Activated naive CD8-positive, alpha-beta T cell treated with anti-CD3 and anti-CD28 coated beads, Interleukin-2, amount 50 U/mL, for 16 hours (primary cell): ENCODE measurements around the gene RAP1GAP.
"Not testable (repeated sequence)": the region's sequence is repeated elsewhere in the genome, so short reads cannot be mapped to it uniquely, and the experiment has no call there.

Source experiments
- DNase-seq: peaks from one replicate; pipeline ENCODE4 v3.0.0-alpha.2; 2020; ENCODE audit warnings: low read depth, low spot score

Gene RAP1GAP

GRCh38 chr1:21677168-21677567 lies 8.0 kb upstream of the RAP1GAP start:
- DNase-seq = no peak

- DNase-seq = no peak
Measured at GRCh38 chr1:21674957-21675356, 5.8 kb upstream of the RAP1GAP start.

- DNase-seq = not testable (repeated sequence)
Measured at GRCh38 chr1:21673853-21674252, 4.7 kb upstream of the RAP1GAP start.

- DNase-seq = no peak
Measured at GRCh38 chr1:21673277-21673780, 4.2 kb upstream of the RAP1GAP start.

- DNase-seq = no peak
Measured at GRCh38 chr1:21672478-21673276, 3.5 kb upstream of the RAP1GAP start.

DNA sequence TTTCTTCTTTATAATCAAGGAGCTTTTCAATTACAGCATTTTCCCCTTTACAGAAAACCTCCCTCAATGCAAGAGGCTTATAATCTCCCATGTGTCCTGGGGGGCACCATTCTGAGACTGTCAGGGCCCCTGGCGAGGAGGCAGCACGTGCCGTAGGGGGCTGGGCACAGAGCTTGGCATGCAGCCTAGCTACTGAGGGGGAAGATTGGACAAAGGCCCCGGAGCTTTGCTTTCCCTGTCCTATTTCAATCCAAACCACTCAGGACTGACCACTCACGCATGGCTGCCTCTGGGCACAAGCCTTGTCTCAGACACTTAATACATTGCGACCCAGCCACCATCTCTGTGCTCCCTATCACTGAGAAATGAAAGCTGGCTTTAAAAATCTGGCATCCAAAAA lies 2.8 kb upstream of the RAP1GAP start:
- DNase-seq = no peak

GRCh38 chr1:21670956-21671902 lies 2.1 kb upstream of the RAP1GAP start:
- no peak for DNase-seq

GRCh38 chr1:21670059-21670881 lies 1.1 kb upstream of the RAP1GAP start:
- no peak for DNase-seq

DNA sequence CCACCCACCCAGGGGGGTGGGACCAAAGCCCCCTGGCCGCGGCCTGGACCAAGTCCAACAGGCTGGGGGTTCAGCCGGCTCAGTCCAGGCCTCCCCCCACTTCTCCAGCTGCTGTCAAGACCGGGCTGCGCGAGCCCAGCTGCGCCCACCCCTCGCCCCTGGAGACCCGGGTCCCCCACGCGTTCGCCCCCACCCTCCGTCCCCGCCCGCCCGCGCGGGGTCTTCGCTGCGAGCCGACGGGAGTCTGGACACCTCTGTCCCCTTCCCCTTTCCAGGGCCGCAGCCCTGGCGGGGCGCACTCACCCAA lies 253 bp downstream of the RAP1GAP start:
- no peak for DNase-seq

DNA sequence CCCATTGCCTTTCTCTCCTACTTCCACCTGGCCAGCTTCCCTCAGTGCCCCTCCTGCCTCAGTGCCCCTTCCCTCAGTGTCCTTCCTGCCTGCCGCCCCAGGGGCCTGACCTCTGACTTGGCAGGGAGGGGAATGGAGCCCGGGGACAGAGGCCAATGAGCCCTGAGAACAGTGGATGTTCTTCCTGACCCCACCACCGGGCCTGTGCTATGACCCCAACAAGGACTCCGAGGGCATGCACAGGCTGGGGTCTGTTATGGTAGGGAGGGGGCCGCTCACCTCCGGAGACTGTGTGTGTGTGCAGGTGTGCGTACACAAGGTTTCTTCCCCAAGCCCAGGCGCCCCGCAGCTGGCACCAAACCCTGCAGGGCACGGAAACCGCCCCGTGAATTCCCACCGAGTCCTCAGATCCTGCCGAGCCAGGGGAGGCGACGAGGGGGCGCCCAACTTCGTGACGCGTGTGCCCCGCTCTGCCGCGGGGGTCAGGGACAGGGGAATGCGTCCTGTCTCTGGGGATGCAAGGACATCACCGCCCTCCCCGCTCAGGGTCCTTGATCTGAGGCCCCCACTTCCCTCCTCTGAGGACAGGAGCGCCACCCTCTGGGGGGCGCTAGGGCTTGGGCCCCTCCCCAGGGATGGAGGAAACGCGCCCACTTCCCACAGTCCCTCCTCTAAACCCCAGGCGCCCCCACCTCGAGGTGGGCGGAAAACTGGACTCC lies 766 bp downstream of the RAP1GAP start:
- DNase-seq = no peak

GRCh38 chr1:21667348-21668231 lies 1.6 kb downstream of the RAP1GAP start:
- DNase-seq = no peak

DNA sequence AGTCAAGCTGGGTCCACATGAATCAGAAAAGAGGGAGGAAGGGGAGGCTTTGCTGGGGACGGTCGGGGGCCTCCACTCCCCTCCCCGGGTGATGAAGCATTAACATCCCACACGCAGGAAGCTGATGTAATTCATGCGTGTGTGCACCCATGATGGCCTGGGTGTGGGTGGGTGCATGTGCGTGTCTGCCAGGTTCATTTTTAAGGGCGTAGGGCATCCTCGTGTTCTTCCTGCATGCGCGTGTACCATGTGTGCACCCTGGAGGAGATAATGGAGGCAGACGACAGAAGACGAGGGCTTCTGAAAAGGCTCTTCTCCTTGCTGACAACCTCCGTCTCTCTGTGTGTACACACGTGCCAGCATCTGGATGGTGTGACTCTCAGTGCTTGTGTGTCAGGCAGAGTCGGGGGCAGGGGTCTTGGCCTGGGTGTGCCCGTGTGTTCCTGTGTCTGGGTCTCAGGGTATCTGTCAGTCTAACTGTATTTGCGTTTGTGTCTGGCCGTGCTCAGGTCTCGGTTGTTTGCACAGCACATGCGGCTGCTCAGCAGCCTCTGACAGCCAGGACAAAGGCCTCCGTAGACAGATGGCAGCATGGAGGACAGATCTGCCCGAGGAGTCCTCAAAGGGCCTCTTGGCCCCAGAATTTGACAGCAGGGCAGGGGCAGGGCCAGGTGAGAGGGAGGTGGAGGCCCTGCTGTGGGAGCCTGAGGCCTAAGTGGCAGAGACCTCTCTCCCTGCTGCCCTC lies 2.4 kb downstream of the RAP1GAP start:
- DNase-seq = no peak

- no peak for DNase-seq
Measured at GRCh38 chr1:21665711-21666575, 3.2 kb downstream of the RAP1GAP start.

- no peak for DNase-seq
Measured at GRCh38 chr1:21664806-21665588, 4.2 kb downstream of the RAP1GAP start.

- no peak for DNase-seq
Measured at GRCh38 chr1:21663951-21664805, 5.0 kb downstream of the RAP1GAP start.

DNA sequence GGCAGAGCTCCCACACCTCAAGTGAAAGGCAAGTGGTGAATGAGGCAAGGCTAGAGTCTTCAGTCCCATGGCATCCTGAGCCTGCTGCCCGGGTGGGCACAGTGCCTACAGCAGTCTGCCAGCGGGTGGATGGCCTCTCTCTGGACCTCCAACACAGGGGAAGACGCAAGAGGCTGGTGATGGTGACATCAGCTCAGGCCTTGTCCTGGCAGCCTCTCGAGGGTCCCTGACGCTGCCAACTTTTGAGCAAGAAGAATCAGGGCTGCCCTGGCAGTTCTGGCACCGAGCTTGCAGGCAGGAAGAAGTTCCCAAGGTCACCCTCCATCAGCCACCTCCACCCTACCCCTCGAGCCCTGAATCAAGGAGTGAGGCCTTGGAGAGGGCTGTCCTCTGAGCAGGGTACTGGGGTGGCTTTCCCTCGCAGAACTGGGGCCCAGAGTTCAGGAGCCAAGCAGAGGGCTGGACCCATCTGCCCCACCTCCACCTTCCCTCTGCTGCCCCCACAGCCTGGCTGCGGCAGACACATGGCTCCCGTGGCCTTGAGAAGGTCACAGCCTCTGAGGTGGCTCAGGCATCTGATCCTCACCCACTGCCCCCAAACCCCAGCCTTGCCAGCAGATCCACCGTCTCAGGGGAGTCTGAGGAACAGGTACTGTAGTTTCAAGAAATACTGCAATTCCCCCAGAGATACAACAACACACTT lies 5.8 kb downstream of the RAP1GAP start:
- no peak for DNase-seq
